Brain microvascular endothelial cell (primary cell): ENCODE measurements around the gene CD36.

Experiments used
- DNase-seq: peaks from one replicate; pipeline ENCODE4 v3.0.0-alpha.2; 2020
- H3K27ac ChIP-seq: fragments of 250-450 bp; sonication (Bioruptor Pico); 2 replicates; pipeline ENCODE4 v1.5.1; 2020; ENCODE audit warnings: mild to moderate bottlenecking, moderate library complexity
- H3K27me3 ChIP-seq: fragments of 250-450 bp; sonication (Bioruptor Pico); replicated peaks from 2 replicates; pipeline ENCODE4 v1.5.1; 2020; ENCODE audit warnings: mild to moderate bottlenecking
- H3K36me3 ChIP-seq: fragments of 250-450 bp; sonication (Bioruptor Pico); replicated peaks from 2 replicates; pipeline ENCODE4 v1.5.1; 2020; ENCODE audit warnings: mild to moderate bottlenecking
- H3K4me3 ChIP-seq: 2 replicates; pipeline ENCODE4 v1.5.1; 2011; ENCODE audit warnings: low read depth, mild to moderate bottlenecking, control low read depth, low read length, moderate library complexity
- in situ Hi-C: cut with HindIII; loops from 2 replicates; pipeline ENCODE4 v1.10.0; 2017; ENCODE audit warnings: low sequenced_read_pairs, low pct_ligation_motif_present
- TF ChIP-seq, protein P1 (sequence below): IDR thresholded peaks from 2 replicates; pipeline ENCODE4 v1.5.1; 2011; ENCODE audit warnings: low read depth, mild to moderate bottlenecking, moderate library complexity, low read length, control low read depth, inconsistent platforms; ENCODE audit errors: missing control alignments

CD36 gene

DNA sequence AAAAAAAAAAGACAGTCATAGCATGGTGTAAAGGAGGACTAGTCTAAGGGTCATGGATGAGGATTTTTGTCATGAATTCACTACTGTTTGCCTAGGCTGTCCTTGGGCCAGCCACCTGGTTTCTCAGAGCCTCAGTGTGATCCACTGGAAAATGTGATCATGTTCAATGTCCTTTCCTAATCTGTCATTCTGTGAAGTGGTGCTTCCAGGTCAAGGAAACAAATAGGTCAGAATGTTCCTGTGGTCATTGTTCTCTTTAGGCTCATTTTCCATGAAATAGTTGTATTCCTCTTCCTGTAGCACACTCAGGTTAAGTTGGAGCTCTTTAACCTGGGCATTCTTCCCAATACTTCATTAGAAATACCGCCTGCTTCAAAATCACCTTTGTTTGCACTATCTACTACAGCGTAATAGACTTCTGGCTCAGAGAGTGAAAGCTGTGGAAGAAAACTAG is 16.5 kb downstream of the CD36 start:
- Histone ChIP-seq H3K27me3 (no peaks in the 10 kb centered on the region), H3K36me3 (no peaks in the 10 kb centered on the region), H3K4me3 (no peak overlapping the region), H3K27ac (no peak overlapping the region)
- in situ Hi-C loops = no loop called here
- TF ChIP-seq, protein P1, sequence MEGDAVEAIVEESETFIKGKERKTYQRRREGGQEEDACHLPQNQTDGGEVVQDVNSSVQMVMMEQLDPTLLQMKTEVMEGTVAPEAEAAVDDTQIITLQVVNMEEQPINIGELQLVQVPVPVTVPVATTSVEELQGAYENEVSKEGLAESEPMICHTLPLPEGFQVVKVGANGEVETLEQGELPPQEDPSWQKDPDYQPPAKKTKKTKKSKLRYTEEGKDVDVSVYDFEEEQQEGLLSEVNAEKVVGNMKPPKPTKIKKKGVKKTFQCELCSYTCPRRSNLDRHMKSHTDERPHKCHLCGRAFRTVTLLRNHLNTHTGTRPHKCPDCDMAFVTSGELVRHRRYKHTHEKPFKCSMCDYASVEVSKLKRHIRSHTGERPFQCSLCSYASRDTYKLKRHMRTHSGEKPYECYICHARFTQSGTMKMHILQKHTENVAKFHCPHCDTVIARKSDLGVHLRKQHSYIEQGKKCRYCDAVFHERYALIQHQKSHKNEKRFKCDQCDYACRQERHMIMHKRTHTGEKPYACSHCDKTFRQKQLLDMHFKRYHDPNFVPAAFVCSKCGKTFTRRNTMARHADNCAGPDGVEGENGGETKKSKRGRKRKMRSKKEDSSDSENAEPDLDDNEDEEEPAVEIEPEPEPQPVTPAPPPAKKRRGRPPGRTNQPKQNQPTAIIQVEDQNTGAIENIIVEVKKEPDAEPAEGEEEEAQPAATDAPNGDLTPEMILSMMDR = no peak
- no peak for DNase-seq

DNA sequence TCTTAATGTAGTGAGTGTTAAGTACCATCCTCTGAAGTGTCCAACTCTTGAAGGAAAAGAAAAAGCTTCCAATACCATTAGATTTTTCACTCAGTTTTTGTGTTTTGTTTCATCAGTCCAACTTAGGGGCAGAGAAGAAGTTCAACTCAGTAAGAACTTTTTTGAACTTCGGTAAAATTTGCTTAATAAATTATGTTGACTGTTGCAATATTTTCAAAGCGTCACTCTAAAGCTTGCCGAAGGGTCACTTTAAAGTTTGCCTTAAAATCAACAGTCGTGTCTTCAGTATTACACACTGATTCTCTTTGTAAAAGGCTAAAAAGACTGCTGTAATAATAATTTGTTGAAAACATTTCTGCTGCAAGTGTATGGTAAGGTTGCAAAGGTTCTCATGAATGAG is 17.6 kb downstream of the CD36 start:
- H3K4me3 ChIP-seq = no peak overlapping the region
- DNase-seq = no peak
- TF ChIP-seq, protein P1 = no peak
- in situ Hi-C loops = no loop called here
- no peaks in the 10 kb centered on the region for H3K27me3 ChIP-seq
- no peaks in the 10 kb centered on the region for H3K36me3 ChIP-seq
- no peak overlapping the region for H3K27ac ChIP-seq

DNA sequence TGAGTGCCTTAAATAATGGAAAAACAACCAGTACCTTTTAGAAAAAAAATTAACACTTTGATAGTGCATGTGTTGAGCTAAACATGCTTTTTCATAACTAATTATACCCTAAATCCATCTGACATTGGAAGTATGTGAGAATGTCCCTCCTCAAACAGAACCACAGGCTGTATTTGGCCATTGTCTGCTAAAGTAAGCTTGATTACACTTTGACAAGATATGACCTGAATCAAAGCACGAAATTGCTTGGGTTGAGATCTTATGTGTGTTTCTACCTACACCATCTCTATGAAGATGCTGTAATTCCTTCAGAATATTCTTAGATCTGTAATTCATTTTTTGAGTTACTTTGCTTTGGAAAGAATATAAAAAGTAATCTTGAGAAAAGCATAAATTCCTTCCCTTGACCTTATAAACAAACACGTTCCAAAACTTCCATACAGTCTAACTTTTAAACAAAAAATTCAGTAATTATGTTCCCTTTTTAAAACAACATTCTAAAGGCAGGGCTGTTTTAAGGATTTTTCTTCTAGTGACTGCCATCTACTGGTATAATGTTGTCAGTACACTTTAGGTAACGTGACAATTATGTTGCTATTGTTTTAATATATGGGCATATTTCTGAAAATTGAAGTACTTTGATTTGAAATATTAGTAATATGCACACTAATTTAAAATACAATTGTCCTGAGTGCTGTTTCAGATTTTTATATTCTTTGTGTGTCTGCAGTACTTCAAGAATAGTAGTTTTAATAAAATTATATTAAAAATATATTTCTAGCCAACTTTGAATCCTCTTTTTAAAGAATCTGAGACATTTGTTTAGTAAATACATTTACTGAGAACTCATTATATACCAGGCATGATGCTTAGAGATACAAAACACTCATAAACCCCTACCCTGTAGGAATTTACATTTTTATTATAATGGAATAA is 20.9 kb downstream of the CD36 start:
- no peak for DNase-seq
- Histone ChIP-seq H3K27me3 (no peaks in the 10 kb centered on the region), H3K27ac (no peak overlapping the region), H3K4me3 (no peak overlapping the region), H3K36me3 (no peaks in the 10 kb centered on the region)
- in situ Hi-C loops = no loop called here
- TF ChIP-seq, protein P1 = peak; percentile 35

DNA sequence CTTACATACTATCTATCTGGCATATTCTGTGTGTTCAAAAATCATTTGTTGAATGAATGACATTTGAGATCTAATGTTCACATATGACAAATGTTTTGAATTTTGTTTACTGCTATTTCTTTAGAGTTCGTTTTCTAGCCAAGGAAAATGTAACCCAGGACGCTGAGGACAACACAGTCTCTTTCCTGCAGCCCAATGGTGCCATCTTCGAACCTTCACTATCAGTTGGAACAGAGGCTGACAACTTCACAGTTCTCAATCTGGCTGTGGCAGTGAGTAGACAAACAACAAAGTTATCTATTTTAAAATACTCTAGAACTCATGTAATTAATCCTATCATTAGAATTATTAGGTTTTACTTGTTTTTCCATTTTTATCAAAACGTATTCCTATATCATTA is 22.5 kb downstream of the CD36 start:
- TF ChIP-seq, protein P1 = no peak
- H3K4me3 ChIP-seq = no peak overlapping the region
- no peaks in the 10 kb centered on the region for H3K27me3 ChIP-seq
- no peaks in the 10 kb centered on the region for H3K36me3 ChIP-seq
- in situ Hi-C loops = no loop called here
- DNase-seq = no peak
- no peak overlapping the region for H3K27ac ChIP-seq

DNA sequence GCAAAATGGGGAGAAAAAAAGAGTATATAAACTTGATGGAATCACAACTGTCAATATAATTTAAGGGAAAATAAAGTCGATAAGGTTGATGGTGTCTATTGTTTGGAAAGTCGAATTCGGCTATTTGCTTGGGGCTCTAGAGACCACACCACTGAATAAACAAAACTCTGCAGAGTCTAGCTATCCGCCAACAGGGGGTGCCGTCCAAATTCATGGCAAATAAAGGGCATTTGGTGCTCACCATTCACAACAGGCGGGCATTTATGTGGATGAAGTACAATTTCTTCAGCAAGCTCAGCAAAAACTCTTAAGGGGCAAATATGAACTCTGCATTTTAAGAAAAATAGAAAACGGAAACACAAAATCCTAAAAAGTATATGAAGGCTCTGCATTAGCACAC is 23.3 kb downstream of the CD36 start:
- H3K27ac ChIP-seq = no peak overlapping the region
- DNase-seq = no peak
- TF ChIP-seq, protein P1 = peak; percentile 45
- H3K4me3 ChIP-seq = no peak overlapping the region
- no peaks in the 10 kb centered on the region for H3K27me3 ChIP-seq
- H3K36me3 ChIP-seq = no peaks in the 10 kb centered on the region
- in situ Hi-C loops = no loop called here
